ENCODE results near the gene FAM177A1. TPM values are rescaled to one million over a fixed set of nuclear protein-coding genes. Genes with fewer than 3 reads are reported as not detected.

Gene FAM177A1
- total RNA-seq, 1 experiment from 2014 or later: 31.6 TPM

- H3K9me2 ChIP-seq (ENCODE audit: insufficient read depth): no peaks in the 10 kb centered on the region
- H3K9me3 ChIP-seq (ENCODE audit: insufficient read depth, low read depth): 0 out of 2 replicates have a peak, but pooled peaks cover 3% of the 10 kb centered on the region
- ChIA-PET CTCF (no interaction called here), POLR2A (ENCODE audit: unreplicated experiment) (no interaction called here)
- H4K20me1 ChIP-seq (ENCODE audit: insufficient read depth): no peaks in the 10 kb centered on the region
- TF ChIP-seq EZH2 (IDR thresholded peaks at IDR 0.05; ENCODE audit: low read depth) (no peak), CTCF (conservative IDR thresholded peaks at IDR 0.05) (no peak)
- H3K4me1 ChIP-seq (replicated peaks; ENCODE audit: insufficient read depth): no peaks in the 10 kb centered on the region
- no peak for DNase-seq
- H3K27ac ChIP-seq: no peak overlapping the region
- H3K79me2 ChIP-seq (ENCODE audit: low read depth): no peaks in the 10 kb centered on the region
- H2AFZ ChIP-seq: no peak overlapping the region
- intact Hi-C loops (cut with micrococcal nuclease; ENCODE audit: unreplicated experiment): no loop called here
- H3F3A ChIP-seq (ENCODE audit: insufficient read depth, low read depth): no peaks in the 10 kb centered on the region
- no peak overlapping the region for H3K4me3 ChIP-seq
- H3K27me3 ChIP-seq (ENCODE audit: insufficient read depth, low read depth): no peaks in the 10 kb centered on the region
- H3K4me2 ChIP-seq: no peak overlapping the region
- no peaks in the 10 kb centered on the region; the same call in 1 of the 2 replicates for H3K36me3 ChIP-seq (ENCODE audit: low read depth)
- BruUV-seq (replicated peaks): no TSS peak
Observed at GRCh38 chr14:35112641-35113040, 66.6 kb downstream of the FAM177A1 start.

GRCh38 chr14:35113308-35113950, 67.4 kb downstream of the FAM177A1 start:
- ChIA-PET CTCF (no interaction called here), POLR2A (ENCODE audit: unreplicated experiment) (no interaction called here)
- no peak for TF ChIP-seq EZH2 (IDR thresholded peaks at IDR 0.05; ENCODE audit: low read depth)
- TF ChIP-seq CTCF (conservative IDR thresholded peaks at IDR 0.05): no peak
- H3K9me2 ChIP-seq (ENCODE audit: insufficient read depth): no peaks in the 10 kb centered on the region
- H3K79me2 ChIP-seq (ENCODE audit: low read depth): no peaks in the 10 kb centered on the region
- no peak overlapping the region for H2AFZ ChIP-seq
- no peaks in the 10 kb centered on the region for H3K27me3 ChIP-seq (ENCODE audit: insufficient read depth, low read depth)
- no peaks in the 10 kb centered on the region; the same call in 1 of the 2 replicates for H3K36me3 ChIP-seq (ENCODE audit: low read depth)
- no peak overlapping the region for H3K27ac ChIP-seq
- no TSS peak for BruUV-seq (replicated peaks)
- no peak overlapping the region for H3K4me2 ChIP-seq
- H4K20me1 ChIP-seq (ENCODE audit: insufficient read depth): no peaks in the 10 kb centered on the region
- H3K4me1 ChIP-seq (replicated peaks; ENCODE audit: insufficient read depth): no peaks in the 10 kb centered on the region
- DNase-seq: no peak
- intact Hi-C loops (cut with micrococcal nuclease; ENCODE audit: unreplicated experiment): no loop called here
- 0 out of 2 replicates have a peak, but pooled peaks cover 3% of the 10 kb centered on the region for H3K9me3 ChIP-seq (ENCODE audit: insufficient read depth, low read depth)
- H3K4me3 ChIP-seq: no peak overlapping the region
- no peaks in the 10 kb centered on the region for H3F3A ChIP-seq (ENCODE audit: insufficient read depth, low read depth)

- Histone ChIP-seq H3K27ac (no peak overlapping the region), H3F3A (ENCODE audit: insufficient read depth, low read depth) (no peaks in the 10 kb centered on the region), H3K79me2 (ENCODE audit: low read depth) (no peaks in the 10 kb centered on the region), H3K9me3 (ENCODE audit: insufficient read depth, low read depth) (0 out of 2 replicates have a peak, but pooled peaks cover 3% of the 10 kb centered on the region), H3K36me3 (ENCODE audit: low read depth) (no peaks in the 10 kb centered on the region; the same call in 1 of the 2 replicates), H3K4me3 (no peak overlapping the region), H2AFZ (no peak overlapping the region), H3K27me3 (ENCODE audit: insufficient read depth, low read depth) (no peaks in the 10 kb centered on the region), H3K4me2 (no peak overlapping the region), H4K20me1 (ENCODE audit: insufficient read depth) (no peaks in the 10 kb centered on the region), H3K4me1 (replicated peaks; ENCODE audit: insufficient read depth) (no peaks in the 10 kb centered on the region), H3K9me2 (ENCODE audit: insufficient read depth) (no peaks in the 10 kb centered on the region)
- intact Hi-C loops (cut with micrococcal nuclease; ENCODE audit: unreplicated experiment): no loop called here
- POLR2A ChIA-PET (ENCODE audit: unreplicated experiment): no interaction called here
- DNase-seq: no peak
- no peak for TF ChIP-seq CTCF (conservative IDR thresholded peaks at IDR 0.05)
- no peak for TF ChIP-seq EZH2 (IDR thresholded peaks at IDR 0.05; ENCODE audit: low read depth)
- no TSS peak for BruUV-seq (replicated peaks)
- CTCF ChIA-PET: no interaction called here
Observed at GRCh38 chr14:35114036-35114435, 68.0 kb downstream of the FAM177A1 start.

All from PC-9 (cell line).